Type B pancreatic cell (in vitro differentiated cells): Measurements from ENCODE around the gene EIF3I. TPM values are rescaled to one million over a fixed set of nuclear protein-coding genes. Genes with fewer than 3 reads are reported as not detected.

Experiments
- DNase-seq: peaks from one replicate; pipeline ENCODE4 v3.0.0; 2021; ENCODE audit warnings: mixed read lengths; ENCODE audit not compliant: unreplicated experiment; ENCODE audit errors: extremely low spot score
- H3K27ac Mint-ChIP-seq: 2 replicates; pipeline ENCODE4 v1.8.0; 2021; ENCODE audit warnings: mild to moderate bottlenecking, mixed read lengths
- H3K27me3 Mint-ChIP-seq: 2 replicates; pipeline ENCODE4 v1.8.0; 2021; ENCODE audit warnings: mixed read lengths
- H3K36me3 Mint-ChIP-seq: 2 replicates; pipeline ENCODE4 v1.8.0; 2021; ENCODE audit warnings: mixed read lengths
- H3K4me1 Mint-ChIP-seq: one replicate; pipeline ENCODE4 v1.8.0; 2021; ENCODE audit warnings: mixed read lengths; ENCODE audit not compliant: unreplicated experiment
- H3K4me3 Mint-ChIP-seq: 2 replicates; pipeline ENCODE4 v1.8.0; 2021; ENCODE audit warnings: mild to moderate bottlenecking, mixed read lengths
- H3K9me3 Mint-ChIP-seq: 2 replicates; pipeline ENCODE4 v1.8.0; 2021; ENCODE audit warnings: mixed read lengths
- CTCF ChIP-seq: fragments of 200-600 bp; sonication (generic); conservative IDR thresholded peaks from 2 replicates; pipeline ENCODE4 v1.5.0; 2021; ENCODE audit warnings: antibody characterized with exemption, mild to moderate bottlenecking
- total RNA-seq: library from RNA; stranded (reverse); gene quantifications from 2 replicates; pipeline ENCODE4 v1.2.1, GENCODE V29; 2021; ENCODE audit warnings: low replicate concordance

Gene EIF3I
- total RNA-seq, 1 donor from 2014 or later: 179 TPM

GRCh38 chr1:32266921-32267591 lies 44.8 kb downstream of the EIF3I start:
- Mint-ChIP-seq H3K36me3 (no peaks in the 10 kb centered on the region), H3K27ac (no peak overlapping the region), H3K27me3 (no peaks in the 10 kb centered on the region), H3K9me3 (no peaks in the 10 kb centered on the region), H3K4me3 (no peak overlapping the region), H3K4me1 (no peaks in the 10 kb centered on the region)
- no peak for DNase-seq
- no peak for TF ChIP-seq CTCF

DNA sequence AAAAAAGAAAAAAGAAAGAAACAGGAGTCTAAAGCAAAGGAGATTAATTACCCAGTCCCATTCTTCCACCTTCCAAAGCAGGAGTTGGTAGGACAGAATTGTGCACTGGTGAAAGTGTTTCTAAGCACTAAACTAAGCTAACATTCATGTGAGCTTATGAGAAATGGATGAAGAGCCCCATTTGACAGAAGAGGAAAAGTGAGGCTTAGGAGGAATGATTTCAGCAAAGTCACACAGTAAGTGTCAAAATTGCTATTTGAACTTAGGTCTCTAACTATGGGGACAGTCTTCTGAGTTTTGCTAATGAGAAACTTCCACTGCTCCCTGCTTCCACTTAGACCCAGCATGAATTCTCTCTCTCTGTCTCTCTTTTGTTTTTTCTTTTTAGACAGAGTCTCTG lies 47.5 kb downstream of the EIF3I start:
- peaks cover 9% of the 10 kb centered on the region for H3K27me3 Mint-ChIP-seq
- no peaks in the 10 kb centered on the region for H3K9me3 Mint-ChIP-seq
- no peaks in the 10 kb centered on the region for H3K36me3 Mint-ChIP-seq
- H3K4me1 Mint-ChIP-seq: peaks cover 18% of the 10 kb centered on the region
- no peak overlapping the region for H3K27ac Mint-ChIP-seq
- no peak overlapping the region for H3K4me3 Mint-ChIP-seq
- TF ChIP-seq CTCF: no peak
- DNase-seq: no peak

DNA sequence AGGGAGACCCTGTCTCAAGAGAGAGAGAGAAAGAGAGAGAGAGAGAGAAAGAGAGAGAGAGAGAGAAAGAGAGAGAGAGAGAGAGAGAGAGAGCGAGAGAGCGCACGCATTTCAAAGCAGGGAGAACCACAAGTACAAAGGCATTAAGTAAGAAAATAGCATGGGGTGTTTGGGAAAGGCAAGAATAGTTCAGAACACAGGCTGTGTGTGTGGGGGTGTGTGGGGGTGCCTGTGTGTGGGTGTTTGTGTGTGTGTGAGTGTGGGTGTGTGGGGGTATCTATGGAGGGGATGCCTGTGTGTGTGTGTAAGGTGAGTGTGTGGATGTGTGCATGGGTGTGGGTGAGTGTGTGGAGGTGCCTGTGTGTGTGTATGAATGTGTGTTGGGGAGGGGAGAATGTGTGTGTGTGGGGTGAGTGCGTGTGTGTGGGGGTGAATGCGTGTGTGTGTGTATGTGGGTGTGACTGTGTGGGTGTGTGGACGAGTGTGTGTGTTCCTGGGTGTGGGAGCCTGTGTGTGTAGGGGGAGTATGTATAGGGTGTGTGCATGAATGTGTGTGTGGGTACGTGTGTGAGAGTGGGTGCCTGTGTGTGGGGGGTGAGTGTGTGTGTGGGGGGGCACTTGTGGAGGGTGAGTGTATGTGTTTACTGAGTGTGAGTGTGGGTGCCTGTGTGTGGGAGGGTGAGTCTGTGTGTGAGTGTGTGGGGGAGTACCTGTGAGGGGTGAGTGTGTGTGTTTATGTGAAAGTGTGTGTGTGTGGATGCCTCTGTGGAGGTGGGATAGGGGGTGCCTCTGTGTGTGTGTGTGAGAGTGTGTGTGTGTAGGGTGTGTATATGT lies 50.6 kb downstream of the EIF3I start:
- no peaks in the 10 kb centered on the region for H3K9me3 Mint-ChIP-seq
- peaks cover 13% of the 10 kb centered on the region for H3K27me3 Mint-ChIP-seq
- H3K4me3 Mint-ChIP-seq: no peak overlapping the region
- no peak for DNase-seq
- peak overlapping the region; percentile 55 for H3K27ac Mint-ChIP-seq
- H3K36me3 Mint-ChIP-seq: no peaks in the 10 kb centered on the region
- peaks cover 19% of the 10 kb centered on the region for H3K4me1 Mint-ChIP-seq
- no peak for TF ChIP-seq CTCF

DNA sequence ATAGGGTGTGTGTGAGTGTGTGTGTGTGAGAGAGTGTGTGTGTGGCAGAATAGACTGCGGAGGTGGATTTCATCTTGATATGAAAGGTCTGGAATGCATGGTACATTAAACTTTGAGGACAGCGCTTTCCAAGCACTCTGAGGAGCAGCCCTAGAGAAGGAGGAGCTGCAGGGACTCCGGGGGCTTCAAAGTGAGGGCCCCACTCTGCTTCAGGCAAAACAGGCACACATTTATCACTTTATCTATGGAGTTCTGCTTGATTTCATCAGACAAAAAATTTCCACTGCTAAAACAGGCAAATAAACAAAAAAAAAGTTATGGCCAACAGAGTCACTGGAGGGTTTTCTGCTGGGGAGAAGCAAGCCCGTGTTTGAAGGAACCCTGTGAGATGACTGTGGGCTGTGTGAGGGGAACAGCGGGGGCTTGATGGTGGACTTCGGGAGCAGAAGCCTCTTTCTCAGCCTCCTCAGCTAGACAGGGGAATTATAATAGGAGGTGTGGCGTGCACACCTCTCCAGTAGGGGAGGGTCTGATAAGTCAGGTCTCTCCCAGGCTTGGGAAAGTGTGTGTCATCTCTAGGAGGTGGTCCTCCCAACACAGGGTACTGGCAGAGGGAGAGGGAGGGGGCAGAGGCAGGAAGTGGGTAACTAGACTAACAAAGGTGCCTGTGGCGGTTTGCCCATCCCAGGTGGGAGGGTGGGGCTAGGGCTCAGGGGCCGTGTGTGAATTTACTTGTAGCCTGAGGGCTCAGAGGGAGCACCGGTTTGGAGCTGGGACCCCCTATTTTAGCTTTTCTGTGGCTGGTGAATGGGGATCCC lies 51.4 kb downstream of the EIF3I start:
- DNase-seq: no peak
- Mint-ChIP-seq H3K27ac (peak overlapping the region; percentile 55), H3K36me3 (no peaks in the 10 kb centered on the region), H3K9me3 (no peaks in the 10 kb centered on the region), H3K4me1 (peaks cover 19% of the 10 kb centered on the region), H3K4me3 (peak overlapping the region; percentile 47), H3K27me3 (peaks cover 13% of the 10 kb centered on the region)
- no peak for TF ChIP-seq CTCF

GRCh38 chr1:32274646-32275340 lies 52.6 kb downstream of the EIF3I start:
- no peak for TF ChIP-seq CTCF
- Mint-ChIP-seq H3K36me3 (no peaks in the 10 kb centered on the region), H3K27me3 (peaks cover 13% of the 10 kb centered on the region), H3K9me3 (no peaks in the 10 kb centered on the region), H3K27ac (no peak overlapping the region), H3K4me1 (peaks cover 19% of the 10 kb centered on the region), H3K4me3 (no peak overlapping the region)
- DNase-seq: no peak
